Common myeloid progenitor, CD34-positive (primary cell): ENCODE measurements around the gene WDR20.
"Not testable (repeated sequence)": the region's sequence is repeated elsewhere in the genome, so short reads cannot be mapped to it uniquely, and the experiment has no call there.

Experiments used
- CTCF ChIA-PET: fragments of 350-600 bp; sonication (Branson Sonifier 250); formaldehyde crosslinking; loops from one replicate; lab custom pipeline; 2021; ENCODE audit warnings: antibody characterized with exemption; lab: Charles Lee
- POLR2A ChIA-PET: fragments of 350-600 bp; sonication (Branson Sonifier 250); formaldehyde crosslinking; loops from one replicate; lab custom pipeline; 2021; ENCODE audit warnings: antibody characterized with exemption; lab: Charles Lee
- DNase-seq, 3 donors: peaks; one replicate each; pipeline versions ENCODE4 v3.0.0 to v3.0.0-alpha.2; 2013
- H3K27ac ChIP-seq, 2 experiments: 1 replicate in 1 of 2; 2 replicates in 1 of 2; pipeline ENCODE4 v1.7.0; 2013; ENCODE audit warnings: inconsistent platforms in 2 of 2, low read length in 2 of 2, mild to moderate bottlenecking in 2 of 2, low read depth in 1 of 2, moderate library complexity in 1 of 2; ENCODE audit not compliant: severe bottlenecking in 2 of 2, insufficient read depth in 1 of 2, poor library complexity in 1 of 2
- H3K27me3 ChIP-seq, 5 experiments: replicated peaks in 2 of 5; 1 replicate in 3 of 5; 2 replicates in 2 of 5; pipeline versions ENCODE4 v1.6.1 to v1.7.0; 2013; ENCODE audit warnings: low read length in 4 of 5, mild to moderate bottlenecking in 2 of 5, moderate library complexity in 2 of 5, inconsistent platforms in 1 of 5; ENCODE audit not compliant: insufficient read depth in 5 of 5, control insufficient read depth in 4 of 5
- H3K36me3 ChIP-seq, 4 experiments: 1 replicate in 2 of 4; 2 replicates in 2 of 4; pipeline versions ENCODE4 v1.6.1 to v1.7.0; 2013; ENCODE audit warnings: low read length in 3 of 4, control low read depth in 1 of 4, mild to moderate bottlenecking in 1 of 4; ENCODE audit not compliant: control insufficient read depth in 4 of 4, insufficient read depth in 4 of 4
- H3K4me1 ChIP-seq, 4 experiments: 1 replicate in 3 of 4; 2 replicates in 1 of 4; pipeline versions ENCODE4 v1.6.1 to v1.7.1; 2013; ENCODE audit warnings: low read length in 3 of 4, mild to moderate bottlenecking in 3 of 4, control low read depth in 1 of 4, inconsistent platforms in 1 of 4, moderate library complexity in 1 of 4; ENCODE audit not compliant: control insufficient read depth in 4 of 4, insufficient read depth in 4 of 4; ENCODE audit errors: control extremely low read depth in 1 of 4
- H3K4me3 ChIP-seq, 7 experiments: 1 replicate in 4 of 7; 2 replicates in 3 of 7; pipeline versions ENCODE4 v1.5.1 to v1.7.0; 2013; ENCODE audit warnings: mild to moderate bottlenecking in 7 of 7, low read length in 6 of 7, moderate library complexity in 6 of 7, inconsistent platforms in 2 of 7, low read depth in 2 of 7, control low read depth in 1 of 7; ENCODE audit not compliant: insufficient read depth in 4 of 7, control insufficient read depth in 1 of 7; ENCODE audit errors: extremely low read depth in 1 of 7
- H3K9me3 ChIP-seq, 5 experiments: 1 replicate in 4 of 5; 2 replicates in 1 of 5; pipeline versions ENCODE4 v1.6.1 to v1.7.1; 2013; ENCODE audit warnings: low read length in 4 of 5, mild to moderate bottlenecking in 2 of 5, inconsistent platforms in 1 of 5, low read depth in 1 of 5, moderate library complexity in 1 of 5; ENCODE audit not compliant: control insufficient read depth in 4 of 5, insufficient read depth in 2 of 5; ENCODE audit errors: control extremely low read depth in 1 of 5
- WGBS: methylation state at CpG from one replicate; pipeline ENCODE4 v1.1.5; 2013; ENCODE audit not compliant: insufficient coverage; 5-methylcytosine and 5-hydroxymethylcytosine counted together

Gene WDR20

DNA sequence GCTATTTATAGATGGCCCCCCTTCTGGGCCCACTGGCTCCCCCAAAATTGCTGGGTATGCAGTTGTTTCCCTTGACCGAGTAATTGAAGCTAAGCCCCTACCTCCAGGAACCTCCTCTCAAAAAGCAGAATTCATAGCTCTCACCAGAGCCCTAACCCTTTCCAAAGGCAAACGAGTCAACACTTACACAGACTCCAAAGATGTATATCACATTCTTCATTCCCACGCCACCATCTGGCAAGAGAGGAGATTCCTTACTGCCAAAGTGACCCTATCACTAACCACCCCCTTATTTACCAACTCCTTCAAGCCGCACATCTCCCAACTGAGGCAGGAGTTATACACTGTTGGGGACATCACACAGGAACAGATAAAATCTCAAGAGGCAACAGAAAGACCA is 98.4 kb downstream of the WDR20 start:
- POLR2A ChIA-PET: interaction anchor here (0.6 kb wide), 1 partner anchor 95 kb away, joined by 3 read pairs; no protein-coding TSS in a partner anchor
- CTCF ChIA-PET: interaction anchor here (1.1 to 4.2 kb wide), 2 partner anchors 21 to 77 kb away, joined by 3 to 34 read pairs; no protein-coding TSS in a partner anchor
- WGBS: 83% methylated on average over 4 of the region's 4 CpGs
- no peaks in the 10 kb centered on the region for H3K36me3 ChIP-seq
- peaks cover 0 to 7% (median 2%) of the 10 kb centered on the region in 4 experiments for H3K4me1 ChIP-seq
- H3K27me3 ChIP-seq: no peaks in the 10 kb centered on the region
- H3K4me3 ChIP-seq: no peak overlapping the region
- no peaks in the 10 kb centered on the region for H3K9me3 ChIP-seq
- DNase-seq: no peak
- H3K27ac ChIP-seq: no peak overlapping the region

- Histone ChIP-seq H3K27ac (no peak overlapping the region), H3K4me1 (peaks cover 0 to 7% (median 2%) of the 10 kb centered on the region in 4 experiments), H3K36me3 (no peaks in the 10 kb centered on the region), H3K9me3 (peaks cover 0 to 1% (median 0%) of the 10 kb centered on the region in 5 experiments), H3K27me3 (no peaks in the 10 kb centered on the region), H3K4me3 (no peak overlapping the region)
- POLR2A ChIA-PET: no interaction called here
- CTCF ChIA-PET: interaction anchor here (1.1 to 4.2 kb wide), 2 partner anchors 22 to 76 kb away, joined by 3 to 34 read pairs; no protein-coding TSS in a partner anchor
- 94% methylated on average over 3 of the region's 3 CpGs for WGBS
- DNase-seq: no peak
Measured at GRCh38 chr14:102238766-102239165, 99.1 kb downstream of the WDR20 start.

DNA sequence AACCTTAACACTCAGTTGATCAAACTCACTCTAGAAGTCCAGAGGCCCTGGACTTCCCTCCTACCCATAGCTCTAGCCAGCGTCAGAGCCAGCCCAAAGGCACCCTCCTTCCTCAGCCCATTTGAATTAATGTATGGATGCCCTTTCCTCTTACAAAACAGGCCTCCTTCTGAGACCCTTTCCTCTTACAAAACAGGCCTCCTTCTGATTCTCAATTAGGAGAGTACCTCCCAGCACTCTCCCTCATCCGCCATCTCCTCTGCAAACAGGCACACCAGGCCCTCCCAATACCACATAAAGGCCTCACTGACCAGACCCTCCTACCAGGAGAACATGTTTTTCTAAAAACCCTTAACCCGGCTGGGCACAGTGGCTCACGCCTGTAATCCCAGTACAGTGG is 99.5 kb downstream of the WDR20 start:
- ChIA-PET CTCF (interaction anchor here (4.2 kb wide), 1 partner anchor 76 kb away, joined by 34 read pairs; no protein-coding TSS in a partner anchor), POLR2A (no interaction called here)
- Histone ChIP-seq H3K4me1 (peaks cover 0 to 7% (median 2%) of the 10 kb centered on the region in 4 experiments), H3K4me3 (no peak overlapping the region), H3K27me3 (no peaks in the 10 kb centered on the region), H3K9me3 (peaks cover 0 to 1% (median 0%) of the 10 kb centered on the region in 5 experiments), H3K36me3 (no peaks in the 10 kb centered on the region), H3K27ac (no peak overlapping the region)
- WGBS: 100% methylated on average over 4 of the region's 4 CpGs
- no peak for DNase-seq

GRCh38 chr14:102240481-102240880 is 100.8 kb downstream of the WDR20 start:
- DNase-seq, POLR2A ChIA-PET, H3K27ac ChIP-seq, H3K27me3 ChIP-seq, H3K4me1 ChIP-seq, CTCF ChIA-PET, H3K36me3 ChIP-seq, H3K9me3 ChIP-seq, H3K4me3 ChIP-seq: not testable (repeated sequence)
- WGBS: 98% methylated on average over 5 of the region's 5 CpGs

DNA sequence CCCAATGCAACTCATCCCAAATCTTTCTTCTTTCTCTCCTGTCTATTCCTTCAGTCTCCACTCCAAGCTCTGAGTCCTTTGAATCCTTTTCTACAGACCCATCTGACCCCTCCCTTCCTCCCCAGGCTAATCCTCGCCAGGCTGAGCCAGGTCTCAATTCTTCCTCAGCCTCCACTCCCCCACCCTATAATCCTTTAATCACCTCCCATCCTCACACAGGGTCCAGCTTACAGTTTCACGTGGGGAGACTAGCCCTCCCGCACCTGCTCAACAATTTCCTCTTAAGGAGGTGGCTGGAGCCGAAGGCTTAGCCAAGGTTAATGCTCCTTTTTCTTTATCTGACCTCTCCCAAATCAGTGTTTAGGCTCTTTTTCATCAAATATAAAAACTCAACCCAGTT is 101.5 kb downstream of the WDR20 start:
- H3K27me3 ChIP-seq: no peaks in the 10 kb centered on the region
- H3K36me3 ChIP-seq: no peaks in the 10 kb centered on the region
- H3K9me3 ChIP-seq: peaks cover 0 to 1% (median 0%) of the 10 kb centered on the region in 5 experiments
- 100% methylated on average over 4 of the region's 4 CpGs for WGBS
- no peak for DNase-seq
- H3K4me3 ChIP-seq: no peak overlapping the region
- ChIA-PET CTCF (no interaction called here), POLR2A (no interaction called here)
- no peak overlapping the region for H3K27ac ChIP-seq
- H3K4me1 ChIP-seq: no peaks in the 10 kb centered on the region

DNA sequence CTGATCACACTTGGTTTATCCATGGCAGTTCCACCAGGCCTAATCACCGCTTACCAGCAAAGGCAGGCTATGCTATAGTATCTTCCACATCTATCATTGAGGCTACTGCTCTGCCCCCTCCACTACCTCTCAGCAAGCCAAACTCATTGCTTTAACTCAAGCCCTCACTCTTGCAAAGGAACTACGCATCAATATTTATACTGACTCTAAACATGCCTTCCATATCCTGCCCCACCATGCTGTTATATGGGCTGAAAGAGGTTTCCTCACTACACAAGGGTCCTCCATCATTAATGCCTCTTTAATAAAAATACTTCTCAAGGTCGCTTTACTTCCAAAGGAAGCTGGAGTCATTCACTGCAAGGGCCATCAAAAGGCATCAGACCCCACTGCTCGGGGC is 104.1 kb downstream of the WDR20 start:
- 100% methylated on average over 3 of the region's 4 CpGs for WGBS
- POLR2A ChIA-PET, H3K27me3 ChIP-seq, H3K9me3 ChIP-seq, H3K36me3 ChIP-seq, H3K27ac ChIP-seq, DNase-seq, CTCF ChIA-PET, H3K4me3 ChIP-seq, H3K4me1 ChIP-seq: not testable (repeated sequence)

DNA sequence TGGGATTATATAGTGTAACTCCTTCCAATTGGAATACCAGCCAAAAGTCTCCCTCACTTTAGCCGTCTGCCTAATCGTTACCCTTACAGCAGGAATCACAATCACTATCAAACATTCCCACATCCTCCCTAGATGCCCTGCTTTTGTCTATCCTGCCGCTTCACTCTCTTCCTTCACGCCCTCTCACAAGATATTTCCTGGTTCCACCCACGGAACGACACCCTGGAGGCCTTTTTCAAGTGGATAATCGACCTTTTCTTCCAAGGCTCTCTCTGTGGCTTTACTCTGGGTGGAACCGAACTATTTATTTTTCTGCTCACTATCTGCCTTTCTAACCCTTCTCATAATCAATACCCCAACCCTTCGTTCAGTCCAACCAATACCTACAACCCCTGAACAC is 106.4 kb downstream of the WDR20 start:
- POLR2A ChIA-PET: no interaction called here
- no peak for DNase-seq
- CTCF ChIA-PET: no interaction called here
- Histone ChIP-seq H3K4me3 (no peak overlapping the region), H3K4me1 (no peaks in the 10 kb centered on the region), H3K36me3 (peaks cover 0 to 4% (median 0%) of the 10 kb centered on the region in 4 experiments), H3K27ac (no peak overlapping the region), H3K9me3 (peaks cover 0 to 1% (median 0%) of the 10 kb centered on the region in 5 experiments), H3K27me3 (no peaks in the 10 kb centered on the region)
- 90% methylated on average over 9 of the region's 9 CpGs for WGBS
